GM21526 (cell line): ENCODE measurements around the gene OR52W1.
"Not testable (repeated sequence)": the region's sequence is repeated elsewhere in the genome, so short reads cannot be mapped to it uniquely, and the experiment has no call there.

ENCODE experiments used
- ATAC-seq: cut with Tn5 transposase; IDR thresholded peaks from one replicate; pipeline ENCODE4 v1.9.1; 2021; ENCODE audit warnings: moderate library complexity; ENCODE audit not compliant: unreplicated experiment, low FRiP score

The OR52W1 gene

GRCh38 chr11:6214530-6214929 is 15.5 kb downstream of the OR52W1 start:
- no peak for ATAC-seq

DNA sequence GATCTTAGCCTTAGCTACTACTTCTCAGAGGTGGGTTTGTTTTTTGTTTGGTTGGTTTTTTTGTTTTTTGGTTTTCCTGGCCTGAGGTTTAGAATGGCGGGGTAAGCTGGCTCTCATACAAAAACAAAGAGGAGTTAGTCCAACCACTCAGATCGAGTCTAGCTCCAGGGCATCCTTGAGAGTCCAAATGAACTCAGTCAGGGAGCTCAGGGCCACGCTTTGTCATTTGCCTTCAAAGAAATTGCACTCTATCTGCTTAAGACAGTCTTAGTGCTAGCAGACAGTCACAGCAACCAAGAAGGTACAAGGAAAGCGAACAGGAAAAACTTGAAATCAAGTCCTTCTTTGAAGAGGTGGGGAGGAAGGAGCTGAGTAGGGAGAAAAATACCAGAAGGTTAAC is 17.5 kb downstream of the OR52W1 start:
- ATAC-seq, result no peak

- ATAC-seq, result no peak
Measured at GRCh38 chr11:6217722-6218121, 18.7 kb downstream of the OR52W1 start.

DNA sequence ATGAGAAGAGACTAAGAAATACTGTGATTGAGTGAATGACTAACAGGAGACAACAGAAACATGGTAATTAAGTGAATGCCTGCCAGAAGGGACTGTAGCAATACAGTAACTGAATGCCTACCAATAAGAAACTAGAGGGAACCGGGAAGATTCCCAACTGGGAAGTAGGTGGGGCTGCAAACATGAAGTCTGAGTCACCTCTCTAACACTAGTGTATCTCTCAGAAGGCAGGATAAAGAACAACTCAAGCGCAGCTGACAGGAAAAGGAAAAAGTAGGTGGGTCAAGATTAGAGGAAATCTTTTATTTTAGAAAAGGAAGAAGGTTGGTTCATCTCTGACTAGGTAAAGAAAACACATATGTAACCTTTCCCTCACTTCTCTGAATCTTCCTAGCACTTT is 20.3 kb downstream of the OR52W1 start:
- no peak for ATAC-seq

- no peak for ATAC-seq
Measured at GRCh38 chr11:6223854-6224253, 24.8 kb downstream of the OR52W1 start.

GRCh38 chr11:6224421-6224820 is 25.4 kb downstream of the OR52W1 start:
- no peak for ATAC-seq

- ATAC-seq, result no peak
Measured at GRCh38 chr11:6225024-6225423, 26.0 kb downstream of the OR52W1 start.

GRCh38 chr11:6225896-6226295 is 26.9 kb downstream of the OR52W1 start:
- no peak for ATAC-seq

GRCh38 chr11:6228520-6228919 is 29.5 kb downstream of the OR52W1 start:
- ATAC-seq, result no peak

DNA sequence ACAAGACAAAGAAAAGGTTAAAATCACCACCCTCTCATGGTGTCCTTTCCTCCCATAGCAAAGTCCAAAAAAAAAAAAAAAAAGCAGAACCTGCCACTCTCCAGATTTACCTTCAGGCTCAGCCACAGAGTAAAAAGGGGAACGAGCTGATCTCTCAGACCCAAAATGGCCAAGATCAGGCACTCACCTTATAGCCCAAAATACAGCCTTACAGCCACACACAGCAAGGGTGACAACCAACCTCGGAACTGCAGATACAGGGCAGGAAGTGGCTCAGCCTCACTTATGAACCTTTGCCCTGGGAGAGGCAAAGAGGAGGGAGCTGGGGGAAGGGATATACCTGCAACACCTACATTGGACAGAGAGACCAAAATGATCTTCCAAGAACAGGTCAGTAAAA is 30.9 kb downstream of the OR52W1 start:
- ATAC-seq, result no peak

GRCh38 chr11:6232899-6233298 is 33.9 kb downstream of the OR52W1 start:
- ATAC-seq, result no peak

- no peak for ATAC-seq
Measured at GRCh38 chr11:6233984-6234386, 35.0 kb downstream of the OR52W1 start.

- ATAC-seq, result peak; percentile 97
Measured at GRCh38 chr11:6234387-6235107, 35.5 kb downstream of the OR52W1 start, which contains the start of gene FHIP1B. TSS of gene FHIP1B (minus strand) at chr11:6234636. CDS start at chr11:6224516, 10,120 bp downstream.

DNA sequence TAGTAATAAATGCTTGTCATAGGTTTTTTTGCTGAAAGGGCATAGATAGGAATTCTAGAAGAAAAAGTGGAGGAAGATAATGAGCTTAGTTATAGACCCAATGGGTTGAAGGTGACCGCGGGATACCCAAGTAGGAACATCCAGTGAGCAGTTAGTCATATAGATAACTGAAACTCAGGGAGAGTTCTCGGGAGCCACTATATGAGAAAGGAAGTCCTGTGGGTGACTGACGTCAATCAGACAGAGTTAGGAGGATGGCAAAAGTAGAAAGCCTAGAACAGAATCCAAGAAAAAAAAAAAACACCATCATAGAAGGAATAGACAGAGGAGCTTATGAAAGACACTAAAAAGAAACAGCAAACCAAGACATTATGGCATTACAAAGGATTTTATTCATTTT is 38.2 kb downstream of the OR52W1 start:
- ATAC-seq, result no peak

DNA sequence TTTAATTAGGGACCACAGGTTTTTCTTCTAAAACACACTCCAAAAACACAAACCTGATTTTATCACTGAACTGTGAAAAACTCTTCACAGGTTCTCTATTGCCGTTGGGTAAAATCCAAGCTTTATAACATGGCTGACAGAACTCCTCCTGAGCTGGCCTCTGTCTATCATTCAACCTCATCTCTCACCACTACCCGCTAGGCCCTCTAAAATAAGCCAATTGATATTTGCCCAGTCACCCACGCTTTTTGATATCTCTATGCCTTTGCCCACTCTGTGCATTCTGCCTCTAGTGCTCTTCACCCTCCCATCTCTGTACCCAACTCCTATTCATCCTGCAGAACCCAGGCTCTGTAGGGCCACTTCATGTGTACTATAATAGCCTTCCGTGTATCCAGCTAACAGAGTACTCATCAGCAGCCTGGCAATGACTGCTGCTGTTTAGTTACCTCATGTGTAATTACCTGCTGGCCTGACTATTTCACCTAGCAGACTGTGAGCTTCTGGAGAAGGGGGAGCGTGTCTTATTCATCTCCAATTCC is 38.8 kb downstream of the OR52W1 start:
- no peak for ATAC-seq

GRCh38 chr11:6238902-6239301 is 39.9 kb downstream of the OR52W1 start, which contains the start of gene CNGA4:
TSS of gene CNGA4 (plus strand) at chr11:6239089. CDS start at chr11:6239207, 118 bp downstream.
- ATAC-seq, result no peak

DNA sequence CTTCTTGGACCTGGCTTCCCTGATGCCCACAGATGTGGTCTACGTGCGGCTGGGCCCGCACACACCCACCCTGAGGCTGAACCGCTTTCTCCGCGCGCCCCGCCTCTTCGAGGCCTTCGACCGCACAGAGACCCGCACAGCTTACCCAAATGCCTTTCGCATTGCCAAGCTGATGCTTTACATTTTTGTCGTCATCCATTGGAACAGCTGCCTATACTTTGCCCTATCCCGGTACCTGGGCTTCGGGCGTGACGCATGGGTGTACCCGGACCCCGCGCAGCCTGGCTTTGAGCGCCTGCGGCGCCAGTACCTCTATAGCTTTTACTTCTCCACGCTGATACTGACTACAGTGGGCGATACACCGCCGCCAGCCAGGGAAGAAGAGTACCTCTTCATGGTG is 41.1 kb downstream of the OR52W1 start:
- no peak for ATAC-seq

DNA sequence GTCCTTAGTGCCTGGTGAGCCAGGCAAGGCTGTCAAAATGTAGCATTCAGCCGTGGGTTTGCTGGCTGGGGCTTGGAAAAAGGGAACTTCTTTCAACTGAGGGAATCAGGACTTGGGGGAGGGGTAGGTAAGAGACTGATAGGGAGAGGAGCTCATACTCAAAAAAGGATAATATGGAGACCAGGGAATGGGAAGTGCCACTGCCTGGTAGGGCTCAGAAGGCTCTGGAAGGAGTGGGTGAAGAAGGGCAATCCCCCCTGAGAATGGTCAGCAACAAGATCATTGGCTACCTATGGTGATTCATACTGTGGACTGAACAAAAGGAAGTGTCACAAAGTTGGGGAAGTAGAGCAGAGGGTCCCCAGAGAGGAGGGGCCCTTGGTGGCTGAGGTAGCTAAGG is 41.8 kb downstream of the OR52W1 start:
- no peak for ATAC-seq

DNA sequence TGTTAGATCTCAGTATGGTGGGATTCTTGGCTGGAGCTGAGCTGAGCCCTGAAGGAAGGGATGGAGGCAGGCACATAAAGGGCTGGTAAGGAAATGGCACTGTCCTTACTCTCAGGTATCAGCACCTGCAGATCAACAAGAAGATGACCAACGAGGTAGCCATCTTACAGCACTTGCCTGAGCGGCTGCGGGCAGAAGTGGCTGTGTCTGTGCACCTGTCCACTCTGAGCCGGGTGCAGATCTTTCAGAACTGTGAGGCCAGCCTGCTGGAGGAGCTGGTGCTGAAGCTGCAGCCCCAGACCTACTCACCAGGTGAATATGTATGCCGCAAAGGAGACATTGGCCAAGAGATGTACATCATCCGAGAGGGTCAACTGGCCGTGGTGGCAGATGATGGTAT is 42.3 kb downstream of the OR52W1 start:
- no peak for ATAC-seq

DNA sequence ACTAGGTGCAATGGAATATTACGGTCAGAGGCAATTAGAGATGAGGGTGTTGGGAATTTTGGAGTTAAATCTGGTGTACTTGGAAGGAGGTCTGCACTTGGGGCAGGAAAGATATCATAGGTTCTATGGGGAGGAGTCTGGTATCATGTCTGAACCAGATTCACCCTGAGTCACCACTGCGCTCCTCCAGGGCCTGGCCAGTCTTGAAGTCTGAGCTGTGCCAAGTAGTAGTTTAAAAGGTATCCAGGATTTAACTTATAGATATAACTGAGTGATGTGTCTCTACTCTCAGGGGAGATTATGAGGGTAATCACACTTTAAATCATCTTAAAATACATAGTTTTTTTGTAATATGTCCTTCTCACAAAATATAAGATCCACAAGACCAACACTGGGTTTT is 46.5 kb downstream of the OR52W1 start:
- ATAC-seq, result no peak

- no peak for ATAC-seq
Measured at GRCh38 chr11:6248248-6248647, 49.2 kb downstream of the OR52W1 start.

GRCh38 chr11:6248897-6249296 is 49.9 kb downstream of the OR52W1 start:
- not testable (repeated sequence) for ATAC-seq
